ENCODE measurements around the gene CRKL.
A peak's percentile ranks its signal among the peaks of the same experiment; 100 is the strongest.

The CRKL gene

DNA sequence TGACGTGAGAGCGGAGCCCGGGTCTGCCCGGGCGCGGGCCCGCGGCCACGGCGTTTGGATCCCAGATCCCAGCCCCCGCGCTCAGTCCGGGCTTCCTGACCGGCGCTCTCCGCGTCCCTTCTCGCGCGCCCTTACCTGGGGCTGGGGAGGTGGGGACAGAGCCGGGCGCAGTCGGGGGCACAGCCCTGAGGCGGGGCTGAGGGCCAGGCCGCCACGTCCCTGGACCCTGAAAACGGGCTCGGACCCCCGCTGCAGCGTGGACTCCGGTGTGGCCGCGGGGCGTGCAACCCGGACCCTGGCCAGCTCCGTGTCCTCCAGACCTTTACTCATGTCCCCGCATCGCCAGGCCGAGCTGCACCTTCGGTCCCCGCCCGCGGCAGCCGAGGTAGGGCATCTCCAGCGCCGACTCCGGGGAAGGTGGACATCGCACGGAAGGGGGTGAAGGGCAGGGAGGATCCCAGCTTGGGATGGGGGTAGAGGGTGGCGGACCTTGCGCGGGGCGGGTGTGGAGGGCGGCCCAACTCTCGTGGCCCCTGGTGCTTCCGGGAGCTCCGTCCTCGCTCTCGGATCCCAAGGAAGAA, 40.0 kb downstream of the CRKL start:
- peak overlapping the region; percentile 35 for H3K4me3 ChIP-seq (ENCODE audit: low read depth, low read length)
- TF ChIP-seq, protein P1, sequence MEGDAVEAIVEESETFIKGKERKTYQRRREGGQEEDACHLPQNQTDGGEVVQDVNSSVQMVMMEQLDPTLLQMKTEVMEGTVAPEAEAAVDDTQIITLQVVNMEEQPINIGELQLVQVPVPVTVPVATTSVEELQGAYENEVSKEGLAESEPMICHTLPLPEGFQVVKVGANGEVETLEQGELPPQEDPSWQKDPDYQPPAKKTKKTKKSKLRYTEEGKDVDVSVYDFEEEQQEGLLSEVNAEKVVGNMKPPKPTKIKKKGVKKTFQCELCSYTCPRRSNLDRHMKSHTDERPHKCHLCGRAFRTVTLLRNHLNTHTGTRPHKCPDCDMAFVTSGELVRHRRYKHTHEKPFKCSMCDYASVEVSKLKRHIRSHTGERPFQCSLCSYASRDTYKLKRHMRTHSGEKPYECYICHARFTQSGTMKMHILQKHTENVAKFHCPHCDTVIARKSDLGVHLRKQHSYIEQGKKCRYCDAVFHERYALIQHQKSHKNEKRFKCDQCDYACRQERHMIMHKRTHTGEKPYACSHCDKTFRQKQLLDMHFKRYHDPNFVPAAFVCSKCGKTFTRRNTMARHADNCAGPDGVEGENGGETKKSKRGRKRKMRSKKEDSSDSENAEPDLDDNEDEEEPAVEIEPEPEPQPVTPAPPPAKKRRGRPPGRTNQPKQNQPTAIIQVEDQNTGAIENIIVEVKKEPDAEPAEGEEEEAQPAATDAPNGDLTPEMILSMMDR (IDR thresholded peaks at IDR 0.05; ENCODE audit: low read depth, low read length) = no peak

DNA sequence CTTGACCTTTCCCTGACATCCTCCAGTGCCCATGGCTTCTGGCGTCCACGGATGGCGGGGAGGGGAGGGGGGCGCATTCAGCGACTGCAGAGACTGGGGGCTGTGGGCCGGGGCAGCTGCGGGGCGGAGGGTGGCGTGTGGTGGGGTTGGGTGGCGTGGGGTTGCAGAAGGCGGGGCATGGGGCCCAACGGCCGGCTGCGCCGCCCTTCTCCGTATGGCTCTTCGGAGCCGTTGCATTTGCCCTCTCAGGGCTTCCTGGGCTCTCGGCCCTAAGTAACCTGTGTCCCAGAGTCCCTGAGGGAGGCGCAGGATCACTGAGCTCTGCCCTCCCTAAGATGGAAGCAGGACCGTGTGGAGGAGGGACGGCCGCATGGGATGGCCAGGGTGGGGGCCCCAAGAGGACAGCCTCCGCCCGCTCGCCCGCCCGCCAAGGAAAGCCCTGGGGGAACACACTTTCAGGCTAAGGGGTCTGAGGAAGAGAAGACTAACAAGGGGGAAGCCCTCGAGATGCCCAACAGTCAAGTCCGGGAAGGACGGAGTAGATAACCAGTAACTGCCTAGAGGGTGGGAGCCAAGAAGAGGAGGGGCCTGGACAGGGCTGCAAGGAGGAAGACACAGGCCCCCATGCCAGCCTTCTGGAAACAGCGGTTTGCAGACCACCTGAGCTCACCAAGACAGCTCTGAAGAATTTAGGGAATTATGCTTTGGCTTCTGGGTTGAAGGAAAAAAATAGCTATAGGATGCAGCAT, 40.6 kb downstream of the CRKL start:
- H3K4me3 ChIP-seq (ENCODE audit: low read depth, low read length) = peak overlapping the region; percentile 35
- TF ChIP-seq, protein P1 (IDR thresholded peaks at IDR 0.05; ENCODE audit: low read depth, low read length) = no peak

DNA sequence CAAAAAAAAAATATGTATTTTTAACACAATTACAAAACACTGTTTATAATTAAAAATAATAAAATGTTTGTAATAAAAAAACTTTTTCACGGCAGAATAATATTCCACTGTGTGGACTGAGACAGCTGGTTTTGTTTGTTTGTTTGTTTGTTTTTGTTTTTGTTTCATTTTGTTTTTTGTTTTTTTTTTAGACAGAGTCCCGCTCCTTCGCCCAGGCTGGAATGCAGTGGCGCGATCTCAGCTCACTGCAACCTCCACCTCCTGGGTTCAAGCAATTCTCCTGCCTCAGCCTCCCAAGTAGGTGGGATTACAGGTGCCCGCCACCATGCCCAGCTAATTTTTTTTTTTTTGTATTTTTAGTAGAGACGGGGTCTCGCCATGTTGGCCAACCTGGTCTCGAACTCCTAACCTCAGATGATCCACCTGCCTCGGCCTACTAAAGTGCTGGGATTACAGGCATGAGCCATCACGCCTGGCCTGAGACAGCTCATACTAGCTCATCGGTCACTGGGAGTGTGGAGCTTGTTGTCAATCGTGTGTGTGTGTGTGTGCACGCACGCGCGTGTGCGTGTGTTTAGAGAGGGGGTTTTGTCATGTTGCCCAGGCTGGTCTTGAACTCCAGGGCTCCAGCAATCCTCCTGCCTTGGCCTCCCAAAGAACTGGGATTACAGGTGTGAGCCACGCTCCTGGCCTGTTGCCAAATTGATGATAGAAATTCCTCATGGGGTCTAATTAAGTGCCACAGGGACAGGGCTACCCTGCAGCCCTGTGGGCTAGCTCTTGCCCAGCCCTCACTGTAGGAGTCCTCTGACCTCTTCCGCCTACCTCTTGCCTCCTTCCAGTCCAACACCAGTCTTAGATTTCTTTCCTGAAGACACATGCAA, 42.6 kb downstream of the CRKL start:
- TF ChIP-seq, protein P1 (IDR thresholded peaks at IDR 0.05; ENCODE audit: low read depth, low read length) = no peak

DNA sequence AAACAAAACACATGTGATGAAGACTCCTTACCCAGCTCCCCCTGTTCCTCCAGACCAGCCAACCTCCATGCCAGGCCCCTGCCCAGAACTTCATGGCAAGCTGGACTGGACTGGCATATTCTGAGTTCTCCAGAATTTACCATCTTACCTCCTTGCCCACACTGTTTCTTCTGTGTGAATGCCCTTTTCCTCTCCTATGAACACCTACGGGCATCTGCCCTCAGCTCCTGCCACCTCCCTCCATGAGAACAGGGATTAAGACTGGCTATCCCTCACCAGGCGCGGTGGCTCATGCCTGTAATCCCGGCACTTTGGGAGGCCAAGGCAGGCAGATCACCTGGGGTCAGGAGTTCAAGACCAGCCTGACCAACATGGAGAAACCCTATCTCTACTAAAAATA, 43.4 kb downstream of the CRKL start:
- TF ChIP-seq, protein P1 (IDR thresholded peaks at IDR 0.05; ENCODE audit: low read depth, low read length) = no peak
- no peak overlapping the region for H3K4me3 ChIP-seq (ENCODE audit: low read depth, low read length)

More for the DNA sequence above, 42.6 kb downstream of the CRKL start:
- no peak overlapping the region for H3K4me3 ChIP-seq (ENCODE audit: low read depth, low read length)

DNA sequence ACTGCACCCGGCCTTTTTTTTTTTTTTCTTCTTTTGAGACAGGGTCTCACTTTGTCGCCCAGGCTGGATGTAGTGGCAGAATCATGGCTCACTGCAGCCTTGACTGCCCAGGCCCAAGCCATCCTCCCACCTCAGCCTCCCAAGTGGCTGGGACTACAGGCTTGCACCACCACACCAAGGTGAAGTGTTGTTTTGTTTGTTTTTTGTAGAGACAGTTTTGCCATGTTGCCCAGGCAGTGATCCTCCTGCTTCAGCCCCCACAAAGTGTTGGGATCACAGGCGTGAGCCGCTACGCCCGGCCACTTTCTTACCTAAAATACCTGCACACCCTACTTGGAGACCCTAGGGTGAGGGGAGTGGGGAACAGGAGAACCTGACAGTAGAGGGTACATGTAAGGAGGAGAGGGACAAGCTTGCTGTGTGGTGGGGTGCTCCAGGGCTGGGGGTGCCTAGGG, 45.3 kb downstream of the CRKL start:
- TF ChIP-seq, protein P1 (IDR thresholded peaks at IDR 0.05; ENCODE audit: low read depth, low read length) = no peak

DNA sequence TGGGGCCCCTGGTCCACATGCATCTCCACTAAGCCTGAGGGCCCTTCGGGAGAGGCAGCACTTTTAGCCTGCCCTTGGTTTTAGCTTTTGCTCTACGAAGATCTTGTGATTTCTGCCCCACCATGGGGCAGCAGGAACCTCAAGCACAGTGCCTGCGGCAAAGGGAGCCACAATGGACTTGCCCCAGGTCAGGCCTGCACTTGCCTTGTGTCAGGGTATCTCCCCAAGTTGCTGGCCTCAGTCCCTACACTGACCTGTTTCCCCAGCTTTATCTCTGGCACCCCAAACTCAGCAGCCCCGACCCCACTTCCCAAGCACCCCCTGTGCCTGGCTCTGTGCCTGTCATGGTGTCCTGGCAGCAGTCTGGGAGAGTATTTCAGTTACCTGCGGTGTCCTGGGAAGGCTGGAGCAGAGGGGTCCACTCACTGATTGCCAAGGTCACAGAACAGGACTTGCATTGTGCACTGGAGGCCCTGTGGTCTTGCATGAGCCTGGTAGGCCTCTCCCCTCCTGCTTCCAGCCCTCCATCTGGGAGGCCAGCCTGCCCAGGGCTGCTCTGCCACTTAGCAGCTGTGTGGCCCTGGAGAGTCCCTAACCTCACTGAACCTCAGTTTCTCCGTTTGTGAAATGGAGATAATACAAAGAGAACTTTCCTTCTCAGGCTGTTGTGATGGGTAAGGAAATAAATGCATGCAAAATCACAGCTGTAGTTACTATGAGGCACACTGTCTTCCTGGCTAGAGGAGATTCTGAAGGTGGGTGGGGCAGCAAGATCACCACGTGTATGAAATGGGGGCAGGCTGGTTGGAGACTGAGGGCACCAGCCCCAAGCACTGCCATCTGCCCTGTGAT, 46.2 kb downstream of the CRKL start:
- H3K4me3 ChIP-seq (ENCODE audit: low read depth, low read length) = no peak overlapping the region
- TF ChIP-seq, protein P1 (IDR thresholded peaks at IDR 0.05; ENCODE audit: low read depth, low read length) = no peak

More for the DNA sequence above, 45.3 kb downstream of the CRKL start:
- H3K4me3 ChIP-seq (ENCODE audit: low read depth, low read length) = no peak overlapping the region
